HG03565 (cell line): Measurements from ENCODE around the gene MAPKAPK5.
"Not testable (repeated sequence)": the region's sequence is repeated elsewhere in the genome, so short reads cannot be mapped to it uniquely, and the experiment has no call there.

Experiments
- ATAC-seq: cut with Tn5 transposase; IDR thresholded peaks from one replicate; pipeline ENCODE4 v1.9.1; 2021; ENCODE audit warnings: mild to moderate bottlenecking, moderate library complexity; ENCODE audit not compliant: unreplicated experiment

Gene MAPKAPK5

DNA sequence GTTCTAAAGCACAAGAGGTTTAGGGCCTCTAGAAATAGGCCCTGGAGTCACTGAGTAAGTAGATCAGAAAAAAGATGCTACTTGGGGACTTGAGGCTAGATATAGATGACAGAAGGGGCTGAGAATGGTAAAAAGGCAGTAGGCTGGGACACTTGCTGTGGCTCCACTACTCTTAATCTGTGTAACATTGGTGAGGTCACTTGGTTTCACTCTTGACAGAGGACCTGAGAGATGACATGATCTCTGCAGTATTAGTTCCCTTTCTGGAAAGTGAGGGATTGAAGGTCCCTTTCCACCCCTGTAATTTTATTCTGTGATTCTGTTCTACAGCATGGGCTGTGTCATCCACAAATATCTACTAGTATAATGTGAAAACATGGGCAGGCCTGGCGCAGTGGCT is 39.7 kb downstream of the MAPKAPK5 start:
- no peak for ATAC-seq

DNA sequence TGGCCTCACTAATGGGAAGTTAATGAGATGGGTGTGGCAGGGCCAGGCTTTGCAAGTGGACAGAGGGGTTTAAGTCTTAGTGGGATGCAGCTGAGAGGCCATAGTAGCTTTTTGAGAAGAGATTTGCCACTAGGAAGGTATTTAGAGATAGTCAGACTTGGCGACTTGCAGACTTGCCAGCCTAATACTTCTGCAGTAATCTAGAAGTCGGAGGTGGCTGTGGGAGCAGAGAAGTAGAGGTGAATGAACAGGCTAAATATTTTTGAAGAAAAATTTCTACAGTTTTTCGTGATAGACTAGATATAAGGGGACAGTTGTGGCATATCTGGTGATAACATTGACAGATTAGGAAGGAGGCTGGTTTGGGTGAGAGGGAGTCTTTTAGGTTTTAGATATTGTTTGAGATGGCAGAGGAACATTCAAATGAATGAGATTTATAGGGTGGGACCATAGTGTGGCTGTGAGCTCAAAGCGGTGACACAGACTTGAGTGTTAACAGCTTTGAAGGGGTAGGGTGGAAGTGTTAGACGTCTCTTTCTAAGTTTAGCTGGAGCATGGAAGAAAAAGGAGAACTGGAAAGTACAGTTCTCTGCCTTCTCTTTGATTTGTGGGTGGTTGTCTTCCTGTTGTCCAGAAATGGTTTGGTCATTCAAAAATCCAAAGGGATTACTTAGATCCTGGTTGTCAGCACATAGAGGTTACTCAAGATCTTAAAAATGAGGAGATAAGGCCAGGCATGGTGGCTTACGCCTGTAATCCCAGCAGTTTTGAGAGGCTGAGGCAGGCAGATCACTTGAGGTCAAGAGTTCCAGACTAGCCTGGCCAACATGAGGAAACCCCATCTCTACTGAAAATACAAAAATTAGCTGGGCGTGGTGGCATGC is 44.9 kb downstream of the MAPKAPK5 start:
- no peak for ATAC-seq

DNA sequence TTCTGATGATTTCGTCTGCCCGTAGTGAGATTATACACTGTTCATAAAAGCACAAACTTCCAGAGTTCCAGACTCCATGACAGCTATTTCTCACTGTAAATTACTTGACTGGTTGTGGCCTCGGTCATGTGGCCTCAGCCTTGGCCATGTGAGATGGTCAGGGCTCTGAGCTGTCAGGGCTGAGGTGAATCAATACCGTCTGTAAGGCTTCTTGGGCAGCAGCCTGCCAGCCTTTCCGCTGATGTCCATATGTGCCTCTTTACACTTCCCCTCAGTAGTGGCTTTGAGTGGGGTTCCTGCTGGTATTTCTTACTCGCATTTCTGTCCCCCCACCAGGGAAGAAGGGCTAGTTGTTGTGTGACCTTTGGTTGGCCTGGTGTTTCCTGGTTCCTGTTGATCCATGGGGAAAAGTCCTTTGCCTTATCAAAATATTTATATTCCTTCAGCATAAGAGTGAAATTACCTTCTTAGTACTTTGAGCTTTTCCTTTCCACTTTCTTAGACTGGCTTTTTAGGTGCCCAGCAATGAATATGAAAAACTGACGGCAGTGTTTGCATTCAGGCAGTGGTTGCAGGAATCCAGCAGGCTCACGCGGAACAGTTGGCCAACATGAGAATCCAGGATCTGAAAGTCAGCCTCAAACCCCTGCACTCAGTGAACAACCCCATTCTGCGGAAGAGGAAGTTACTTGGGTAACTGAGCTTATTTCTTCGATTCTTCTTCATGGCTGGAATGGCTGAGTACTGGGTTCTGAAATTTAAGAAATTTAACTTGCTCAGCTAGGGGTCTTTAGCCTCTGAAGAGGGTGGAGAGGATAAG is 46.1 kb downstream of the MAPKAPK5 start:
- ATAC-seq, result no peak

- no peak for ATAC-seq
Observed at GRCh38 chr12:111893287-111893686, 51.3 kb downstream of the MAPKAPK5 start.

GRCh38 chr12:111894556-111894955 is 52.5 kb downstream of the MAPKAPK5 start:
- ATAC-seq, result no peak

DNA sequence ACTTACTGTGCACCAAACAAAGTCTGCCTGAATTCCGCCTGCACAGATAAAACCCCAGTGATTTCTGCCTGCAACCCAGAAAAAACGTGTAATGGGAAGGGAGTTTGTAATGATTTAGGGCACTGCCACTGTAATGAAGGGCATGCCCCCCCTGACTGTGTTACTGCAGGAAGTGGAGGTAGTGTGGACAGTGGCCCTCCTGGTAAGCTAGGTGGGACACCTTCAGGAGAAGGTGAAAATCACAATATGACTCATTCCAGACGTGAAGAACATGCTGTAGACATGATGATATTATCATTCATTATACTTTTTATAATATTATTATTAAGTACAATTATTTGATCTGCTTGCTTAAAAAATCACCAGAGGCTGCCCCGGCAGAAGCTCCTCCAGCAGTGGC is 59.2 kb downstream of the MAPKAPK5 start:
- ATAC-seq, result no peak

DNA sequence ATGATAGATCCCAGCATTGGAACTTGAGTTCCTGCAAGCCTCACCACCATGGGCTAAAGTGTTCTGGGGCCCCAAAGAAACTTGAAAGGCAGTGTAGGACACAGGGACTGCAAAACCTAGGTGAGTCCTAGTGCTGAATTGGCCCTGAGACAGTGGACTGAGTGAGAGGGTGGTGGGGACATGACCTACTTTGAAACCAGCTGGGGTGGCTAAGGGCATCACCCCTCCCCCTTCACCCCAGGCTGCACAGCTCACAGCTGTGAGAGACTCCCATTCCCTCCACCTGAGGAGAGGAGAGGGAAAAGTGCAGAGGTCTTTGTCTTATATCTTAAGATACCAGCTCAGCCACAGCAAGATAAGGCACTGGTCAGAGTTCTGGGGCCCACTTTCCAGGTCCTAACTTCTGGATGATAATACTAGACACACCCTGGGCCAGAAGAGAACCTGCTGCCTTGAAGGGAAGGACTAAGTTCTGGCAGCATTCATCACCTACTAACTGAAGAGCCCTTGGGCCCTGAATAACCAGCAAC is 62.5 kb downstream of the MAPKAPK5 start:
- ATAC-seq, result no peak

- ATAC-seq, result no peak
Observed at GRCh38 chr12:111905502-111905901, 63.5 kb downstream of the MAPKAPK5 start.

- ATAC-seq, result no peak
Observed at GRCh38 chr12:111907740-111908139, 65.7 kb downstream of the MAPKAPK5 start.

DNA sequence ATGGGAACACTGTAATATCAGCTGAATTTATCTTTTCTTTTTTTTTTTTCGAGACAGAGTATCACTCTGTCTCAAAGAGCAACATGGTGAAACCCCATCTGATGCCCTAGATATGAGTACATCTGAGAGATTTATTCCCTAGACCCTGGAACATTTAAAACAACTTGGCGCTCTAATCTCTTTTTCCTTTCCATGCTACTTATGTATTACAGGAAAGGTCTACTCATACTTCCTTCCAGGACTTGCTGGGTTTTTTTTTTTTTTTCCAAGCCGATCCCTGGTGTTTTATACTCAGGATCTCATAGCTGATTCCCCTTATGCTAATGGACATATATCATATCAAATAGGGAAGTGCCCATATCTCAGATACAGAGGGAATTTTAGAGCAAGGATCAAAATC is 83.1 kb downstream of the MAPKAPK5 start:
- ATAC-seq, result no peak

DNA sequence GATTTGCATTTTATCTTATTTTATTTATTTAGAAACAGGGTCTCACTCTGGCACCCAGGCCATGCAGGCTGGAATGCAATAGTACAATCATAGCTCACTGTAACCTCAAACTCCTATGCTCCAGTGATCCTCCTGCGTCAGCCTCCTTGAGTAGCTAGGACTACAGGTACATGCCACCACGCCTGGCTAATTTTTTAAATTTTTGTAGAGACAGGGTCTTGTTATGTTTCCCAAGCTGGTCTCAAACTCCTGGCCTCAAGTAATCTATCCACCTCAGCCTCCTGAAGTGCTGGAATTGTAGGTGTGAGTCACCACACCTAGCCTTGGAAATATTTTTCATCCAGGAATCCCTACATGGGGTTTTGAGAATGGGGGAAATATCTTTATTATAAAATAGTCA is 84.6 kb downstream of the MAPKAPK5 start:
- no peak for ATAC-seq

DNA sequence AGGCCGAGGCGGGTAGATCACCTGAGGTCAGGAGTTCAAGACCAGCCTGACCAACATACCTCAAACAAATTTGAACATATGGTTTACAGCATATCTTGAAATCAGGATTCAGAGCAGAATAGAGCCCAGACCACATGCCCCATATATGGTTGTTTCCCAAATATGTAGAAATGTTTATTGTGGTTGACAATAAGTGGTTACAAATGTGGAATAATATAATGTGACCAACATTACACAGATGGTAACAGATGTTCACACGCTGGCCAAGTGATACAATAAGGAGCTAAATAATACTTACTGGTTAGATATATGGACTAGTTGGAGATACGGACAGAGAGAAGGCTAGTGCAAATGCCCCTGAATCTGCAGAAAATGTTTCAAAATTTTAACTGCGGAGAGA is 85.3 kb downstream of the MAPKAPK5 start:
- ATAC-seq, result no peak

- no peak for ATAC-seq
Observed at GRCh38 chr12:111932241-111932640, 90.2 kb downstream of the MAPKAPK5 start.

GRCh38 chr12:111936869-111937268 is 94.8 kb downstream of the MAPKAPK5 start:
- no peak for ATAC-seq

GRCh38 chr12:111937429-111937828 is 95.4 kb downstream of the MAPKAPK5 start:
- ATAC-seq, result no peak

DNA sequence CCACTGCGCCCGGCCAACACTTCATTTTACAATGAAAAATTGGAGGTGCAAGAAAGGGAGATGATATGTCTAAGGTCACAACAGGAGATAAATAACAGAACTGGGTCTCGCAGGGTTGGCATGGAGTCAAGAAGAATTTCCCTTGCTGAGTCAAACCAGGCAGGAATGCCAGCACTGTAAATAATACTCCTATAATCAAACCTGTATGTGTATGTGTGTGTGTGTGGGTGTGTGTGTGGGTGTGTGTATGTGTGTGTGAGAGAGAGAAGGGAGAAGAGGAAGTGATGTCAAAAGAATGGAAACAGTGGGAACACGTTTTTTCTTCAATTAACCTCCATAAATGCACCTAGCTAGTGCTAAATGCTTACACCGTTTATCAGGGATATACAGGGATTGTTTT is 100.5 kb downstream of the MAPKAPK5 start:
- no peak for ATAC-seq

- no peak for ATAC-seq
Observed at GRCh38 chr12:111943929-111944328, 101.9 kb downstream of the MAPKAPK5 start.

DNA sequence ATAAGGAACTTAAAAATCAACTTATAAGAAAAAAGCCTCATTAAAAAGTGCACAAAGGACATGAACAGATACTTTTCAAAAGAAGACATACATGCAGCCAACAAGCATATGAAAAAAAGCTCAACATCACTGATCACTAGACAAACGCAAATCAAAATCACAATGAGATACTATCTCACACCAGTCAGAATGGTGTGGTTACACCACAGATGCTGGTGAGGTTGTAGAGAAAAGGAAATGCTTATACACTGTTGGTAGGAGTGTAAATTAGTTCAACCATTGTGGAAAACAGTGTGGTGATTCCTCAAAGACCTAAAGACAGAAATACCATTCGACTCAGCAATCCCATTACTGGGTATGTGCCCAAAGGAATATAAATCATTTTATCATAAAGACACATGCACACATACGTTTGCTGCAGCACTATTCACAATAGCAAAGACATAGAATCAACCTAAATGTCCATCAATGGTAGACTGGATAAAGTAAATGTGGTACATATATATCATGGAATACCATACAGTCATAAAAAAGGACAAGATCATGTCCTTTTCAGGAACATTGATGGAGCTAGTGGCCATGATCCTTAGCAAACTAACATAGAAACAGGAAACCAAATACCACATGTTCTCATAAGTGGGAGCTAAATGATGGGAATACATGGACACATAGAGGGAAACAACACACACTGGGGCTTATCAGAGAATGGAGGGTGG is 109.1 kb downstream of the MAPKAPK5 start:
- not testable (repeated sequence) for ATAC-seq
